ENCODE measurements around the gene GNS.

GNS gene

DNA sequence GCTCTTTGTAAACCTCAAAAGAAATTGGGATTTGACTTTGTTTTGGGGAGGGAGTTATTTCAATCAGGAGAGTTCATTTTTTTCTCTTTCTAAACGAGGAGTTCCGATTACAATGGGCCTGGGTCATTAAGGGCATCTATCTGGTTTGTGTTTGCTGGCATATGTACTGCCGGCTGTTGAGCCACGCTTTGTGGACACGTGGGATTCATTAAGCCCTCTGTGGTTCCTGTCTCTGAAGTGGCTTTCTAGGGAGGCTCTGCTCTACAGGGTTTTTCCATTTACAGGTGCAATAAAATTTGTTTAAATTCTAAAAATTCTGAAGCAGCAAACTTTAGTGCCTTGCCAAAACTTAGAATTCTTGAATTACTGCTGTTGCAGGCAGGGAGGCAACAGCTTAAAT lies 57.9 kb downstream of the GNS start:
- TF ChIP-seq, protein P1, sequence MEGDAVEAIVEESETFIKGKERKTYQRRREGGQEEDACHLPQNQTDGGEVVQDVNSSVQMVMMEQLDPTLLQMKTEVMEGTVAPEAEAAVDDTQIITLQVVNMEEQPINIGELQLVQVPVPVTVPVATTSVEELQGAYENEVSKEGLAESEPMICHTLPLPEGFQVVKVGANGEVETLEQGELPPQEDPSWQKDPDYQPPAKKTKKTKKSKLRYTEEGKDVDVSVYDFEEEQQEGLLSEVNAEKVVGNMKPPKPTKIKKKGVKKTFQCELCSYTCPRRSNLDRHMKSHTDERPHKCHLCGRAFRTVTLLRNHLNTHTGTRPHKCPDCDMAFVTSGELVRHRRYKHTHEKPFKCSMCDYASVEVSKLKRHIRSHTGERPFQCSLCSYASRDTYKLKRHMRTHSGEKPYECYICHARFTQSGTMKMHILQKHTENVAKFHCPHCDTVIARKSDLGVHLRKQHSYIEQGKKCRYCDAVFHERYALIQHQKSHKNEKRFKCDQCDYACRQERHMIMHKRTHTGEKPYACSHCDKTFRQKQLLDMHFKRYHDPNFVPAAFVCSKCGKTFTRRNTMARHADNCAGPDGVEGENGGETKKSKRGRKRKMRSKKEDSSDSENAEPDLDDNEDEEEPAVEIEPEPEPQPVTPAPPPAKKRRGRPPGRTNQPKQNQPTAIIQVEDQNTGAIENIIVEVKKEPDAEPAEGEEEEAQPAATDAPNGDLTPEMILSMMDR (IDR thresholded peaks at IDR 0.05; ENCODE audit: low read depth, low read length), result no peak
- no peak for DNase-seq (ENCODE audit: extremely low read depth, low read depth)

DNA sequence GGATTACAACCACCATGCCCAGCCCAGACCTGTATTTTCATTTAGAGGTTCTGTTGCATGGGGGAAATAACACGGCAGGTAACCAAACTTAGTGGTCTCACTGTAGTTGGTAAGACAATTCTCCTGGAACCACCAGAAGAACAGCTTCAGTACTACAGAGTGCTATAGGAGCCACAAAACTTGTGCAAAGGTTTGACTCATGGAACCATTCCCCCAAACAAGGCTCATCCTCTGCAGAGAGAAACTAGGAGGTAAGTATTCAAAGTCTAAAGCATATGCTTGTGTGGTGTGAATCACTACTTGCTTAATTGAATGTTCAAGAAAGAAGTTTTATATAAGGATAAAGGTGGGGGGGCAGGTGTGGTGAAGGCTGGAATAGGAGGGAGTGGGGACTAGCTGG lies 58.7 kb downstream of the GNS start:
- TF ChIP-seq, protein P1 (IDR thresholded peaks at IDR 0.05; ENCODE audit: low read depth, low read length), result no peak
- no peak for DNase-seq (ENCODE audit: extremely low read depth, low read depth)

DNA sequence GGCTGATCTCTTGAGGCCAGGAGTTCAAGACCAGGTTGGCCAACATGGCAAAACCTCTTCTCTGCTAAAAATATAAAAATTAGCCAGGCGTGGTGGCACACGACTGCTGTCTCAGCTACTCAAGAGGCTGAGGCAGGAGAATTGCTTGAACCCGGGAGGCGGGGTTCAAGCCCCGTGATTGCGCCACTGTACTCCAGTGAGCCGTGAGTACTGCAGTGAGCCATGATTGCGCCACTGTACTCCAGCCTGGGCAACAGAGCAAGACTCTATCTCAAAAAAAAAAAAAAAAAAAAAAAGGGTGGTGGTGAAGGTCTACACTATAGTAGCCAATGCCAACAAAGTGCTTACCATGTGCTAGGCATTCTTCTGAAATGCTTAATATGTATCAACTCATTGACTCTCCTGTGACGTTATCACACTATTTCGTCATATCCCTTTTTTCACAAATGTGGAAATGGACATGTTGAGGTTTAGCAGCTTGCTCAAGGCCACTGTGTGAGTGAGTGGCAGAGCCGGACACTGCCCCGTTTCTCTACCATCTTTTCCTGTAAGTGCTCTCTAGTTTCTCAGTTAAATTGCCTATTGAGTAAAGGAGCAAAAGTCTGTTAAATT lies 59.6 kb downstream of the GNS start:
- DNase-seq (ENCODE audit: extremely low read depth, low read depth), result no peak
- TF ChIP-seq, protein P1 (IDR thresholded peaks at IDR 0.05; ENCODE audit: low read depth, low read length), result no peak

DNA sequence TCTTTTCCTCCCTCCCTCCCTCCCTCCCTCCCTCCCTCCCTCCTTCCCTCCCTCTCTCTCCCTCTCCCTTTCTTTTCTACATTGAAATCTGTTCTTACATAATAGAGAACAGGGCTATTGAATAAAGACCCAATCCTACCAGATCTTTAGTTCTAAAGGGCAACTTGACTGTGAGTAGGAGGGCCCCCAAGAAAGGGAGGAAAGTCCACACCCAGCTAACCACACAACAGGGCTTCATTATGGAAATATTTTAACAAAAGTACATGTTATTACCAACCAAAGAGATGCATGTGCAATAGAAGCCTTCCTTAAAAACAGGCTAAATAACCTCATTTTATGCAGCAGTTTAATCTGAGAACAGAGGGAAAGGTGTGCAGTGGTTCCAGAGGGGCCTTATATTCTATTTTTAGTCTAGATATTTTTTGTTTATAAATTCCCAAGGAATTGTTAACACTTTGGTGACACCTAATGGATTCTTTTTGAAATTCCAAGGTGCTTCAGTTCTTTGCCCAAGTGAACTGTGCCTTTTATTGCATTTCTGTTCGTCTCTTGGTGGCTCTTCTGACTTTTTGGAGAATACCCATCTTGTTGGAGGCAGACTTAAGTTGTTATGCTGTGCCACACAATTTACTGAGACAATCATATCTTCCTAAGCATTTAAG lies 63.0 kb downstream of the GNS start:
- no peak for DNase-seq (ENCODE audit: extremely low read depth, low read depth)

DNA sequence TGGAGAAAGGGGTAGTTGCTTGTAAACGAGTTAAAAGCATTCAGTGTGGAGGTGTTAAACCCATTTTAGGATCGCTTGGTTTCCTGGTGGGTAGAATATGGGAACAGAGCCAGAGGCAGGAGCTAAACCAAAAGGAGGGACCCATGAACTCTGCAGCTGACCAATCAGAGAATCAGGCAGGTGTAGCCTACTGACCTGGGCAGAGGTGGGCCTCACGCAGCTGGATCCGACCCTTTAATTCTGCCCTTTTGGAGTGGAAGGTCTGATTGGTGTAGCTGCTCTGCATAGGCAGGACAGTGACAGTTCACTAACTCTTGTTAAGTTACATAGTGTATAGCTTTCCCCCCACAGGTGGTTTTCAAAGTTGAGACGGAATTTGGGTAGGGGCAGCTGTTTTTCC lies 63.7 kb downstream of the GNS start:
- TF ChIP-seq, protein P1 (IDR thresholded peaks at IDR 0.05; ENCODE audit: low read depth, low read length), result no peak

More for the DNA sequence above, 63.0 kb downstream of the GNS start:
- TF ChIP-seq, protein P1 (IDR thresholded peaks at IDR 0.05; ENCODE audit: low read depth, low read length), result peak; percentile 33

DNA sequence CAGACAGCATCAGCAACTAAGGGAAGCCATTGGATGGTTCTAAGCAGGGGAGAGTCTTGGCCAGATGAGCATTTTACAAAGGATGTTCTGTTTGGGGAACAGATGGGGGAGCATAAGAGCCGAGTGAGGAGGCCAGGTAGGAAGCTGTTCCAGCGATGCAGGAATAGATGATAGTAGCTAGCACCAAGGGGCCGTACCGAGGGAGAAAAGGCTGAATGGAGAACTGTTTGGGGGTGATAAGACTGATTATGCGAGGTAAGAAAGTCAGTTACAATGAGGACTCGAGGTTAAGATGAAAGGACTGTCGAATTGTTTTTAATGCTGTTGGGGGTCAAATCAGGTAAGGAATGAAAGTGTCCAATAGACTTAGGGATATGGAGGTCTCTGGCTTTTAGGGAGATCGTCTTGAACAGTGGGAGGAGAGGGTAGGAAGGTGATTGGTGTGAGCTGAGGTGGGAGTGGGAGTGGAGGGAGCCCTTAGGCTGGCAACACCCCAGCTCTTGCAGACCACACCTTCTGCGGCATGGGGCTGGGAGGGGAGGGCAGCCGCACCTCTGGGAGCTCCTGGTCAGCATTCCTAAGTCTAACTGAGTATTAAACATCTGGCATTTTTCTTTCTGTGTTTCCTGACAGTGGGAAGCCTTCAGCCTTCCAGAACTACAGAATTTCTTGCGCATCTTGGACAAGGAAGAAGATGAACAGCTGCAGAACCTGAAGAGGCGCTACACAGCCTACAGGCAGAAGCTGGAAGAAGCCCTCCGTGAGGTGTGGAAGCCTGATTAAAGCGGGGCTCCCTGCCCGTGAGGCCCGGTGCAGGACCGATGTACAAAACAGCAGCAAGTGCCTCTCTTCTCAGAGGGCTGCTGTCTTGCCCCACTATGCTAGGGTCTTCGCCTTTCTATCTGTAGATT lies 64.8 kb downstream of the GNS start:
- DNase-seq (ENCODE audit: extremely low read depth, low read depth), result no peak
- TF ChIP-seq, protein P1 (IDR thresholded peaks at IDR 0.05; ENCODE audit: low read depth, low read length), result no peak

More for the DNA sequence above, 63.7 kb downstream of the GNS start:
- no peak for DNase-seq (ENCODE audit: extremely low read depth, low read depth)

All from AG09319 (cell line).